ENCODE measurements around the gene GPC3. TPM values are rescaled to one million over a fixed set of nuclear protein-coding genes. Genes with fewer than 3 reads are reported as not detected.

GPC3 gene
- total and polyA plus RNA-seq, 2 of the 4 experiments (the other 2 are of a cell fraction), result not detected

GRCh38 chrX:133640161-133641015, 345.0 kb downstream of the GPC3 start:
- H3K14ac ChIP-seq (replicated peaks; ENCODE audit: low read depth, low read length), result no peak overlapping the region
- no TSS peak for BruUV-seq (replicated peaks)
- H3K9ac ChIP-seq (ENCODE audit: low read depth, low read length), result no peak overlapping the region
- no peak for DNase-seq
- H2AK5ac ChIP-seq (ENCODE audit: low read depth, low read length), result no peak overlapping the region
- no peak overlapping the region for H3K4ac ChIP-seq (ENCODE audit: low read depth, low read length)
- H3K4me1 ChIP-seq (ENCODE audit: control insufficient read depth, insufficient read depth, low read length), result no peaks in the 10 kb centered on the region
- H2BK120ac ChIP-seq (ENCODE audit: low read depth, low read length), result no peak overlapping the region
- H3K56ac ChIP-seq (ENCODE audit: extremely low read depth, insufficient read depth, low read length), result no peak overlapping the region
- ChIA-PET CTCF (interaction anchor here (0.6 kb wide), 2 partner anchors 11 to 30 kb away, joined by 4 to 5 read pairs; no protein-coding TSS in a partner anchor), POLR2A (ENCODE audit: unreplicated experiment) (interaction anchor here (0.6 kb wide), 1 partner anchor 124 kb away, joined by 4 read pairs; no protein-coding TSS in a partner anchor)
- H2BK5ac ChIP-seq (ENCODE audit: low read depth, low read length, poor library complexity, severe bottlenecking), result no peak overlapping the region
- no peaks in the 10 kb centered on the region for H4K20me1 ChIP-seq (ENCODE audit: insufficient read depth, low read length)
- no peak overlapping the region for H3K27ac ChIP-seq (ENCODE audit: insufficient read depth, low read length)
- H3K18ac ChIP-seq (ENCODE audit: low read depth, low read length), result no peak overlapping the region
- TF ChIP-seq CHD1 (IDR thresholded peaks at IDR 0.05; ENCODE audit: low read depth, low read length), result no peak
- no peak for TF ChIP-seq FOS (IDR thresholded peaks at IDR 0.05; ENCODE audit: low read depth, low read length)
- no peak for TF ChIP-seq RAD21 (IDR thresholded peaks at IDR 0.05; ENCODE audit: low read length)
- TF ChIP-seq, protein P1, sequence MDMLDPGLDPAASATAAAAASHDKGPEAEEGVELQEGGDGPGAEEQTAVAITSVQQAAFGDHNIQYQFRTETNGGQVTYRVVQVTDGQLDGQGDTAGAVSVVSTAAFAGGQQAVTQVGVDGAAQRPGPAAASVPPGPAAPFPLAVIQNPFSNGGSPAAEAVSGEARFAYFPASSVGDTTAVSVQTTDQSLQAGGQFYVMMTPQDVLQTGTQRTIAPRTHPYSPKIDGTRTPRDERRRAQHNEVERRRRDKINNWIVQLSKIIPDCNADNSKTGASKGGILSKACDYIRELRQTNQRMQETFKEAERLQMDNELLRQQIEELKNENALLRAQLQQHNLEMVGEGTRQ (IDR thresholded peaks at IDR 0.05; ENCODE audit: low read depth, low read length), result no peak
- no peak for TF ChIP-seq NFE2L2 (IDR thresholded peaks at IDR 0.05; ENCODE audit: low read depth, low read length)
- TF ChIP-seq BHLHE40 (IDR thresholded peaks at IDR 0.05; ENCODE audit: low read depth, low read length), result no peak
- no peak for TF ChIP-seq MAFK (IDR thresholded peaks at IDR 0.05; ENCODE audit: low read depth, low read length)
- no peak for TF ChIP-seq RCOR1 (IDR thresholded peaks at IDR 0.05; ENCODE audit: insufficient replicate concordance, low read length)
- TF ChIP-seq, protein P2, sequence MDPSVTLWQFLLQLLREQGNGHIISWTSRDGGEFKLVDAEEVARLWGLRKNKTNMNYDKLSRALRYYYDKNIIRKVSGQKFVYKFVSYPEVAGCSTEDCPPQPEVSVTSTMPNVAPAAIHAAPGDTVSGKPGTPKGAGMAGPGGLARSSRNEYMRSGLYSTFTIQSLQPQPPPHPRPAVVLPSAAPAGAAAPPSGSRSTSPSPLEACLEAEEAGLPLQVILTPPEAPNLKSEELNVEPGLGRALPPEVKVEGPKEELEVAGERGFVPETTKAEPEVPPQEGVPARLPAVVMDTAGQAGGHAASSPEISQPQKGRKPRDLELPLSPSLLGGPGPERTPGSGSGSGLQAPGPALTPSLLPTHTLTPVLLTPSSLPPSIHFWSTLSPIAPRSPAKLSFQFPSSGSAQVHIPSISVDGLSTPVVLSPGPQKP (IDR thresholded peaks at IDR 0.05; ENCODE audit: borderline replicate concordance, low read depth, low read length), result no peak
- no peaks in the 10 kb centered on the region for H3K9me1 ChIP-seq (ENCODE audit: insufficient read depth, low read length)
- H4K91ac ChIP-seq (ENCODE audit: insufficient read depth, low read depth, low read length), result no peak overlapping the region
- H3K79me1 ChIP-seq (ENCODE audit: low read depth in 1 of 2, low read length in 2 of 2), result no peaks in the 10 kb centered on the region
- intact Hi-C loops (cut with micrococcal nuclease) (no loop called here), dilution Hi-C loops (cut with HindIII; ENCODE audit: low sequenced_read_pairs, unreplicated experiment) (no loop called here), in situ Hi-C loops (cut with MboI; ENCODE audit: low sequenced_read_pairs) (no loop called here)
- no peaks in the 10 kb centered on the region for H3K36me3 ChIP-seq (ENCODE audit: control insufficient read depth, insufficient read depth, low read length)
- H2BK20ac ChIP-seq (ENCODE audit: low read depth, low read length), result no peak overlapping the region
- no peak overlapping the region for H2BK15ac ChIP-seq (ENCODE audit: low read depth, low read length)
- 80% methylated on average over 1 of the region's 7 CpGs; no CpG with 5 or more reads in 1 of the 2 experiments for WGBS, 2 experiments (ENCODE audit: extremely low coverage in 2 of 2, insufficient read length in 1 of 2)
- H4K8ac ChIP-seq (ENCODE audit: low read depth in 2 of 2, low read length in 2 of 2), result no peak overlapping the region
- H2AK9ac ChIP-seq (replicated peaks; ENCODE audit: low read depth, low read length, poor library complexity), result no peak overlapping the region
- H3K9me3 ChIP-seq (ENCODE audit: control insufficient read depth, insufficient read depth, low read length), result no peaks in the 10 kb centered on the region
- H2AFZ ChIP-seq (replicated peaks; ENCODE audit: low read length, poor library complexity), result no peak overlapping the region
- H3K23ac ChIP-seq (ENCODE audit: low read depth, low read length), result no peak overlapping the region
- H4K5ac ChIP-seq (ENCODE audit: low read depth, low read length), result no peak overlapping the region
- H3K4me3 ChIP-seq (ENCODE audit: insufficient read depth, low read depth, low read length), result no peak overlapping the region
- H3K4me2 ChIP-seq (ENCODE audit: low read depth, low read length), result no peak overlapping the region
- ATAC-seq (ENCODE audit: low read depth), result no peak
- H3K27me3 ChIP-seq (ENCODE audit: control insufficient read depth, insufficient read depth, low read length), result peaks cover 3% of the 10 kb centered on the region; the same call in 1 of the 2 replicates

All from IMR-90 (cell line).